K562 (cell line): ENCODE results near the gene ZNRF1. TPM values are rescaled to one million over a fixed set of nuclear protein-coding genes. Genes with fewer than 3 reads are reported as not detected.

Experiments used
- ATAC-seq: fragments of 200-7000 bp; cut with Tn5 transposase; 3 replicates; pipeline ENCODE4 v1.9.1; 2020; ENCODE audit warnings: moderate library complexity
- BruUV-seq: library from RNA; stranded (reverse); fragments of 400-500 nt; replicated peaks from 2 replicates; lab custom pipeline; 2021; lab: Mats Ljungman, UMichigan
- CTCF ChIA-PET: fragments of 300-600 bp; formaldehyde crosslinking; extraction: SDS; loops from one replicate; lab custom pipeline; 2021; ENCODE audit warnings: low intra/inter-chr PET ratio; lab: Yijun Ruan, JAX
- POLR2A ChIA-PET: fragments of 300-600, 350-650 bp; sonication (Branson Sonifier 250); formaldehyde crosslinking; extraction: SDS; loops from one replicate; lab custom pipeline; 2021; ENCODE audit warnings: antibody characterized with exemption, inconsistent platforms; lab: Yijun Ruan, JAX
- DNase-seq, 4 experiments: peaks; one replicate each; pipeline versions ENCODE4 v3.0.0 to v3.0.0-alpha.2; 2011 to 2018; ENCODE audit warnings: low spot score in 3 of 4, mixed read lengths in 3 of 4; ENCODE audit errors: extremely low read depth in 1 of 4
- FAIRE-seq: peaks from 2 replicates; lab custom pipeline; 2011; peaks lifted over from hg19 to GRCh38; lab: Jason Lieb, UNC
- H2AFZ ChIP-seq: 2 replicates; pipeline ENCODE4 v1.6.0; 2011; ENCODE audit warnings: low read depth, low read length, control low read depth, inconsistent platforms
- H3K27ac ChIP-seq: fragments of 200-600 bp; 3 replicates; pipeline ENCODE4 v1.8.0; 2011; ENCODE audit warnings: low read depth, mild to moderate bottlenecking, control low read depth, inconsistent platforms, low read length, moderate library complexity, mixed read lengths; ENCODE audit errors: extremely low read depth
- H3K27me3 ChIP-seq, 2 experiments: fragments of 300-600 bp in 1 of 2; 2 replicates in 1 of 2; 3 replicates in 1 of 2; pipeline versions ENCODE4 v1.6.0 to v1.8.0; 2011; ENCODE audit warnings: inconsistent platforms in 2 of 2, low read length in 2 of 2, mild to moderate bottlenecking in 1 of 2, mixed read lengths in 1 of 2, moderate library complexity in 1 of 2; ENCODE audit not compliant: control insufficient read depth in 2 of 2, insufficient read depth in 2 of 2
- H3K36me3 ChIP-seq: fragments of 300-600 bp; 3 replicates; pipeline ENCODE4 v1.8.0; 2011; ENCODE audit warnings: mild to moderate bottlenecking, low read length, inconsistent platforms; ENCODE audit not compliant: control insufficient read depth, insufficient read depth
- H3K4me1 ChIP-seq, 2 experiments: fragments of 200-600 bp in 1 of 2; replicated peaks in 1 of 2; 2 replicates in 1 of 2; 3 replicates in 1 of 2; pipeline versions ENCODE4 v1.5.1 to v1.8.0; 2011; ENCODE audit warnings: inconsistent platforms in 2 of 2, low read length in 2 of 2, mild to moderate bottlenecking in 1 of 2, mixed read lengths in 1 of 2, moderate library complexity in 1 of 2; ENCODE audit not compliant: control insufficient read depth in 2 of 2, insufficient read depth in 2 of 2
- H3K4me2 ChIP-seq: 2 replicates; pipeline ENCODE4 v1.6.1; 2011; ENCODE audit warnings: low read length, control low read depth, inconsistent platforms, mixed read lengths; ENCODE audit not compliant: insufficient read depth
- H3K4me3 ChIP-seq: fragments of 200-600 bp; sonication (generic), shearing (Covaris generic); 2 replicates; pipeline ENCODE4 v1.5.1; 2016; ENCODE audit warnings: control low read depth, inconsistent platforms
- H3K79me2 ChIP-seq: fragments of 200-600 bp; 3 replicates; pipeline ENCODE4 v1.8.0; 2011; ENCODE audit warnings: low read length, inconsistent platforms; ENCODE audit not compliant: control insufficient read depth, insufficient read depth
- H3K9ac ChIP-seq, 2 experiments: 2 replicates each; pipeline versions ENCODE4 v1.6.0 to v1.6.1; 2011; ENCODE audit warnings: low read depth in 2 of 2, low read length in 2 of 2, control low read depth in 1 of 2, inconsistent platforms in 1 of 2, mild to moderate bottlenecking in 1 of 2, mixed read lengths in 1 of 2; ENCODE audit not compliant: insufficient read depth in 1 of 2
- H3K9me1 ChIP-seq: one replicate; pipeline ENCODE4 v1.6.0; 2011; ENCODE audit warnings: inconsistent platforms, mild to moderate bottlenecking, low read length, moderate library complexity; ENCODE audit not compliant: control insufficient read depth, insufficient read depth
- H3K9me3 ChIP-seq: replicated peaks from 2 replicates; pipeline ENCODE4 v1.5.1; 2011; ENCODE audit warnings: low read depth, low read length, inconsistent platforms; ENCODE audit not compliant: control insufficient read depth, insufficient read depth
- H4K20me1 ChIP-seq: replicated peaks from 2 replicates; pipeline ENCODE4 v1.6.1; 2011; ENCODE audit warnings: low read length, inconsistent platforms, mixed read lengths; ENCODE audit not compliant: control insufficient read depth, insufficient read depth
- CBFA2T3 ChIP-seq: fragments of 450-650 bp; IDR thresholded peaks from 2 replicates; pipeline ENCODE4 v1.6.1; 2017
- GTF2E2 ChIP-seq: fragments of 200-800 bp; sonication (Bioruptor generic); IDR thresholded peaks from 2 replicates; pipeline ENCODE4 v1.6.1; 2016; ENCODE audit warnings: missing genetic modification characterization, missing compliant biosample characterization
- HNRNPLL ChIP-seq: fragments of 200-400 bp; formaldehyde crosslinking; IDR thresholded peaks from 2 replicates; pipeline ENCODE4 v1.6.1; 2017; ENCODE audit warnings: low read length, low read depth, mild to moderate bottlenecking; ENCODE audit not compliant: poor library complexity, severe bottlenecking
- IRF2 ChIP-seq: sonication (generic); formaldehyde crosslinking; IDR thresholded peaks from 2 replicates; pipeline ENCODE4 v1.8.1; 2022; ENCODE audit warnings: mild to moderate bottlenecking, missing genetic modification reagents
- JUNB ChIP-seq: fragments of 450-650 bp; formaldehyde crosslinking; conservative IDR thresholded peaks from 2 replicates; pipeline ENCODE4 v1.4.0; 2020; ENCODE audit warnings: mild to moderate bottlenecking
- PHB2 ChIP-seq: fragments of 450-650 bp; IDR thresholded peaks from 2 replicates; pipeline ENCODE4 v1.6.1; 2017; ENCODE audit warnings: low read depth
- RBM39 ChIP-seq: fragments of 200-400 bp; formaldehyde crosslinking; optimal IDR thresholded peaks from 2 replicates; pipeline ENCODE3; 2018; ENCODE audit warnings: low read depth, low read length
- SMARCC2 ChIP-seq: fragments of 450-650 bp; IDR thresholded peaks from 2 replicates; pipeline ENCODE4 v1.6.1; 2017; ENCODE audit warnings: antibody characterized with exemption, moderate library complexity, mild to moderate bottlenecking, low read depth
- SREBF2 ChIP-seq: sonication (generic); formaldehyde crosslinking; IDR thresholded peaks from 2 replicates; pipeline ENCODE4 v1.4.0; 2020; ENCODE audit warnings: mild to moderate bottlenecking, missing genetic modification reagents
- SRSF1 ChIP-seq: fragments of 200-400 bp; formaldehyde crosslinking; IDR thresholded peaks from 2 replicates; pipeline ENCODE4 v1.6.1; 2017; ENCODE audit warnings: mild to moderate bottlenecking, low read depth, low read length, moderate library complexity
- SRSF7 ChIP-seq: fragments of 200-400 bp; formaldehyde crosslinking; optimal IDR thresholded peaks from 2 replicates; pipeline ENCODE3; 2017; ENCODE audit warnings: mild to moderate bottlenecking, low read depth, low read length
- ZNF124 ChIP-seq: sonication (generic); formaldehyde crosslinking; IDR thresholded peaks from 2 replicates; pipeline ENCODE4 v1.8.1; 2022; ENCODE audit warnings: missing genetic modification reagents
- ZNF253 ChIP-seq: fragments of 250-450 bp; sonication (Bioruptor Pico); conservative IDR thresholded peaks from 2 replicates; pipeline ENCODE4 v1.6.1; 2021; ENCODE audit warnings: mild to moderate bottlenecking
- WGBS: fragments of 100-300 bp; shearing (Covaris generic); methylation state at CpG from one replicate; pipeline ENCODE4 v1.1.6; 2016; ENCODE audit warnings: low coverage, mixed read lengths; ENCODE audit not compliant: insufficient coverage; ENCODE audit errors: missing lambda C conversion rate; 5-methylcytosine and 5-hydroxymethylcytosine counted together
- in situ Hi-C: fragments of 300-500 bp; cut with MboI; formaldehyde crosslinking; loops from 4 replicates; pipeline ENCODE4 v1.15.0; 2018; ENCODE audit warnings: inconsistent platforms, mixed read lengths
- intact Hi-C: fragments of 100-400 bp; cut with micrococcal nuclease; formaldehyde crosslinking; loops from 2 replicates; pipeline ENCODE4 v1.14.2; 2022
- polyA plus RNA-seq, 8 experiments: library from polyadenylated mRNA; depleted of rRNA in 4 of 8; stranded (reverse) in 5 of 8; unstranded in 3 of 8; fragments of >200 nt; fragmentation: Nextera tagmentation in 2 of 8; fragmentation: Illumina TruSeq in 1 of 8; extraction: Ambion mirVana in 2 of 8; extraction: Trizol in 1 of 8; gene quantifications; 2 replicates each; pipeline versions ENCODE4 v1.2.1 to v1.2.3, GENCODE V29; 2011 to 2014; ENCODE audit warnings: inconsistent platforms in 1 of 8, missing spikeins in 1 of 8
- total RNA-seq, 7 experiments: library from RNA; depleted of rRNA in 6 of 7; stranded (reverse); fragments of >200 nt in 6 of 7; fragmentation: Illumina TruSeq in 2 of 7; extraction: Trizol in 2 of 7; gene quantifications; 2 replicates each; pipeline versions ENCODE4 v1.2.1 to v1.2.3, GENCODE V29; 2011 to 2021; ENCODE audit warnings: low replicate concordance in 1 of 7
- TF ChIP-seq, protein P1 (sequence below): sonication (generic); formaldehyde crosslinking; IDR thresholded peaks from 2 replicates; pipeline ENCODE4 v1.8.0; 2022; ENCODE audit warnings: mild to moderate bottlenecking, low read depth, missing genetic modification reagents
- TF ChIP-seq, protein P2 (sequence below), 2 experiments: fragments of 450-650 bp; IDR thresholded peaks; 2 replicates each; pipeline ENCODE4 v1.6.1; 2016
- TF ChIP-seq, protein P3 (sequence below), 3 experiments: fragments of 200-800 bp in 1 of 3; fragments of 250-450 bp in 1 of 3; fragments of 450-650 bp in 1 of 3; sonication (Bioruptor Pico) in 1 of 3; sonication (Bioruptor generic) in 1 of 3; formaldehyde crosslinking in 1 of 3; IDR thresholded peaks; 2 replicates each; pipeline versions ENCODE4 v1.6.1 to v1.8.0; 2016 to 2022; ENCODE audit warnings: mild to moderate bottlenecking in 2 of 3, missing genetic modification characterization in 2 of 3, missing compliant biosample characterization in 1 of 3, moderate library complexity in 1 of 3
- TF ChIP-seq, protein P4 (sequence below): fragments of 450-650 bp; formaldehyde crosslinking; IDR thresholded peaks from 2 replicates; pipeline ENCODE4 v1.4.0; 2022; ENCODE audit warnings: missing genetic modification characterization

ZNRF1 gene
- total and polyA plus RNA-seq, 9 of the 15 experiments (the other 6 are each of a cell fraction or from before 2014, with no cell fraction given) = 9.5 to 37.7 (median 20.0) TPM

DNA sequence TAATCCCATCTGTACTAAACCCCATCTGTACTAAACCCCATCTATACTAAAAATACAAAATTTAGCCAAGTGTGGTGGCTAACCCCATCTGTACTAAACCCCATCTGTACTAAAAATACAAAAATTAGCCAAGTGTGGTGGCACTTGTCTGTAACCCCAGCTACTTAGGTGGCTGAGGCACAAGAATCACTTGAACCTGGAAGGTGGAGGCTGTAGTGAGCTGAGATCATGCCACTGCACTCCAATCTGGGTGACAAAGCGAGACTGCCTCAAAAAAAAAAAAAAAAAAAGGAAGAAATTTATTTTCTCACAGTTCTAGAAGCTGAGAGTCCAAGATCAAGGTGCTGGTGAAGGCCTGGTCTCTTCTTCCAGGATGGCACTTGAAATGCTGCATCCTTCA, 161.6 kb downstream of the ZNRF1 start:
- CTCF ChIA-PET = no interaction called here
- no peaks in the 10 kb centered on the region for H3K79me2 ChIP-seq
- in situ Hi-C loops (no loop called here), intact Hi-C loops (no loop called here)
- H3K9me1 ChIP-seq = no peaks in the 10 kb centered on the region
- H3K9ac ChIP-seq = no peak overlapping the region
- peaks cover 10% of the 10 kb centered on the region; the same call in 2 of the 3 replicates for H3K36me3 ChIP-seq
- 50% methylated on average over 1 of the region's 1 CpG for WGBS
- no peak for TF ChIP-seq IRF2 (CRISPR knock-in tag)
- no peak for TF ChIP-seq ZNF124
- no peak for TF ChIP-seq HNRNPLL
- TF ChIP-seq, protein P1, sequence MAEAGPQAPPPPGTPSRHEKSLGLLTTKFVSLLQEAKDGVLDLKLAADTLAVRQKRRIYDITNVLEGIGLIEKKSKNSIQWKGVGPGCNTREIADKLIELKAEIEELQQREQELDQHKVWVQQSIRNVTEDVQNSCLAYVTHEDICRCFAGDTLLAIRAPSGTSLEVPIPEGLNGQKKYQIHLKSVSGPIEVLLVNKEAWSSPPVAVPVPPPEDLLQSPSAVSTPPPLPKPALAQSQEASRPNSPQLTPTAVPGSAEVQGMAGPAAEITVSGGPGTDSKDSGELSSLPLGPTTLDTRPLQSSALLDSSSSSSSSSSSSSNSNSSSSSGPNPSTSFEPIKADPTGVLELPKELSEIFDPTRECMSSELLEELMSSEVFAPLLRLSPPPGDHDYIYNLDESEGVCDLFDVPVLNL = no peak
- TF ChIP-seq, protein P2, sequence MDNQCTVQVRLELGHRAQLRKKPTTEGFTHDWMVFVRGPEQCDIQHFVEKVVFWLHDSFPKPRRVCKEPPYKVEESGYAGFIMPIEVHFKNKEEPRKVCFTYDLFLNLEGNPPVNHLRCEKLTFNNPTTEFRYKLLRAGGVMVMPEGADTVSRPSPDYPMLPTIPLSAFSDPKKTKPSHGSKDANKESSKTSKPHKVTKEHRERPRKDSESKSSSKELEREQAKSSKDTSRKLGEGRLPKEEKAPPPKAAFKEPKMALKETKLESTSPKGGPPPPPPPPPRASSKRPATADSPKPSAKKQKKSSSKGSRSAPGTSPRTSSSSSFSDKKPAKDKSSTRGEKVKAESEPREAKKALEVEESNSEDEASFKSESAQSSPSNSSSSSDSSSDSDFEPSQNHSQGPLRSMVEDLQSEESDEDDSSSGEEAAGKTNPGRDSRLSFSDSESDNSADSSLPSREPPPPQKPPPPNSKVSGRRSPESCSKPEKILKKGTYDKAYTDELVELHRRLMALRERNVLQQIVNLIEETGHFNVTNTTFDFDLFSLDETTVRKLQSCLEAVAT (IDR thresholded peaks at IDR 0.05) = no peak
- TF ChIP-seq GTF2E2 (tag) = no peak
- TF ChIP-seq JUNB (CRISPR knock-in tag) = no peak
- TF ChIP-seq, protein P3, sequence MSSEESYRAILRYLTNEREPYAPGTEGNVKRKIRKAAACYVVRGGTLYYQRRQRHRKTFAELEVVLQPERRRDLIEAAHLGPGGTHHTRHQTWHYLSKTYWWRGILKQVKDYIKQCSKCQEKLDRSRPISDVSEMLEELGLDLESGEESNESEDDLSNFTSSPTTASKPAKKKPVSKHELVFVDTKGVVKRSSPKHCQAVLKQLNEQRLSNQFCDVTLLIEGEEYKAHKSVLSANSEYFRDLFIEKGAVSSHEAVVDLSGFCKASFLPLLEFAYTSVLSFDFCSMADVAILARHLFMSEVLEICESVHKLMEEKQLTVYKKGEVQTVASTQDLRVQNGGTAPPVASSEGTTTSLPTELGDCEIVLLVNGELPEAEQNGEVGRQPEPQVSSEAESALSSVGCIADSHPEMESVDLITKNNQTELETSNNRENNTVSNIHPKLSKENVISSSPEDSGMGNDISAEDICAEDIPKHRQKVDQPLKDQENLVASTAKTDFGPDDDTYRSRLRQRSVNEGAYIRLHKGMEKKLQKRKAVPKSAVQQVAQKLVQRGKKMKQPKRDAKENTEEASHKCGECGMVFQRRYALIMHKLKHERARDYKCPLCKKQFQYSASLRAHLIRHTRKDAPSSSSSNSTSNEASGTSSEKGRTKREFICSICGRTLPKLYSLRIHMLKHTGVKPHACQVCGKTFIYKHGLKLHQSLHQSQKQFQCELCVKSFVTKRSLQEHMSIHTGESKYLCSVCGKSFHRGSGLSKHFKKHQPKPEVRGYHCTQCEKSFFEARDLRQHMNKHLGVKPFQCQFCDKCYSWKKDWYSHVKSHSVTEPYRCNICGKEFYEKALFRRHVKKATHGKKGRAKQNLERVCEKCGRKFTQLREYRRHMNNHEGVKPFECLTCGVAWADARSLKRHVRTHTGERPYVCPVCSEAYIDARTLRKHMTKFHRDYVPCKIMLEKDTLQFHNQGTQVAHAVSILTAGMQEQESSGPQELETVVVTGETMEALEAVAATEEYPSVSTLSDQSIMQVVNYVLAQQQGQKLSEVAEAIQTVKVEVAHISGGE (CRISPR knock-in tag; IDR thresholded peaks at IDR 0.05) = no peak
- TF ChIP-seq SMARCC2 = no peak
- TF ChIP-seq, protein P4, sequence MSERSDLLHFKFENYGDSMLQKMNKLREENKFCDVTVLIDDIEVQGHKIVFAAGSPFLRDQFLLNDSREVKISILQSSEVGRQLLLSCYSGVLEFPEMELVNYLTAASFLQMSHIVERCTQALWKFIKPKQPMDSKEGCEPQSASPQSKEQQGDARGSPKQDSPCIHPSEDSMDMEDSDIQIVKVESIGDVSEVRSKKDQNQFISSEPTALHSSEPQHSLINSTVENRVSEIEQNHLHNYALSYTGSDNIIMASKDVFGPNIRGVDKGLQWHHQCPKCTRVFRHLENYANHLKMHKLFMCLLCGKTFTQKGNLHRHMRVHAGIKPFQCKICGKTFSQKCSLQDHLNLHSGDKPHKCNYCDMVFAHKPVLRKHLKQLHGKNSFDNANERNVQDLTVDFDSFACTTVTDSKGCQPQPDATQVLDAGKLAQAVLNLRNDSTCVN (CRISPR knock-in tag) = no peak
- no peak for TF ChIP-seq PHB2
- TF ChIP-seq SRSF1 = no peak
- TF ChIP-seq RBM39 = no peak
- no peak for TF ChIP-seq SRSF7
- no peak for TF ChIP-seq ZNF253 (CRISPR knock-in tag)
- TF ChIP-seq SREBF2 (CRISPR knock-in tag) = no peak
- no peak for TF ChIP-seq CBFA2T3
- POLR2A ChIA-PET = interaction anchor here (0.6 kb wide), 1 partner anchor 284 kb away, joined by 3 read pairs; no protein-coding TSS in a partner anchor
- no peaks in the 10 kb centered on the region for H3K27me3 ChIP-seq
- H3K27ac ChIP-seq = no peak overlapping the region
- H3K4me1 ChIP-seq = no peaks in the 10 kb centered on the region
- H3K4me3 ChIP-seq = no peak overlapping the region
- FAIRE-seq = no peak
- no TSS peak for BruUV-seq
- H2AFZ ChIP-seq = no peak overlapping the region
- no peaks in the 10 kb centered on the region for H4K20me1 ChIP-seq
- DNase-seq = no peak
- no peak for ATAC-seq
- no peak overlapping the region for H3K4me2 ChIP-seq
- H3K9me3 ChIP-seq = 0 out of 2 replicates have a peak, but pooled peaks cover 3% of the 10 kb centered on the region
